GM10266 (cell line): ENCODE data around the gene PPP4R4.

Experiments used
- DNase-seq: peaks from one replicate; pipeline ENCODE4 v3.0.0; 2012; ENCODE audit errors: extremely low spot score
- CTCF ChIP-seq: IDR thresholded peaks from 2 replicates; pipeline ENCODE4 v1.5.1; 2012; ENCODE audit warnings: mild to moderate bottlenecking, low read depth; ENCODE audit not compliant: control insufficient read depth, insufficient read depth; ENCODE audit errors: missing control alignments

Gene PPP4R4

GRCh38 chr14:94314890-94315289, 140.8 kb downstream of the PPP4R4 start:
- TF ChIP-seq CTCF, result no peak
- no peak for DNase-seq

DNA sequence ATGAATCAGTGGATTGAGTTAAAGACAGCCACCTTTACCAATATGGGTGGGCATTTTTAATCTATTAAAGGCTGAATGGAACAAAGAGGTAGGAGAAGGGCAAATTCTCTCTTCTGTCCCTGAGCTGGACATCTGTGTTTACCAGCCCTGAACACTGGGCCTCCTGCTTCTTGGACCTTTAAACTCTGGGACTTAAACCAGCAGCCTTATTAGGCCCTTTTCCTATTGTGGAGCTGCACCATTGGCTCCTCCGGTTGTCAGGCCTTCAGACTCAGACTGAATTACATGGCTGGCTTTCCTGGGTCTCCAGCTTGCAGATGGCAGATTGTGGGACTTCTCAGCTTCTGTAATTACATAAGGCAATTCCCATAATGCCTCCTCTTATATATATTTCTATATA, 142.6 kb downstream of the PPP4R4 start:
- no peak for DNase-seq
- TF ChIP-seq CTCF, result no peak

- no peak for TF ChIP-seq CTCF
- no peak for DNase-seq
These were observed 143.1 kb downstream of the PPP4R4 start for GRCh38 chr14:94317259-94317658.

DNA sequence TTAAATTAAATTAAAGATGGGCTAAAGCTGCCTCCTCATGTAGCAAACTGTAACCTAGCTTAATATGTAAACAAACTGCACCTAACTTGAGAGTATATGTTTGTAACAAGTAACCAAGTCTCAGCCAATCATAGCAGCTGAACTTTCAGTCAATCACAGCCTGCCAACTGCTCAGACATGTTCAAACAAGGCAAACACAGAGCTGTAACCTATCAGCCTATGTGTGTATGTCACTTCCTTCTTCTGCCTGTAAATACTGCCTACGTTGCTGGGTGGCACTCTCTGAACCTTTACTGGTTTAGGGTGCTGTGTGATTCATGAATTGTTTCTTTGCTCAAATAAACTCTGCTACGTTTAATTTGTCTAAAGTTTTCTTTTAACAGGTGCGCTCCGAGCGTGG, 146.1 kb downstream of the PPP4R4 start:
- DNase-seq, result no peak
- TF ChIP-seq CTCF, result no peak

DNA sequence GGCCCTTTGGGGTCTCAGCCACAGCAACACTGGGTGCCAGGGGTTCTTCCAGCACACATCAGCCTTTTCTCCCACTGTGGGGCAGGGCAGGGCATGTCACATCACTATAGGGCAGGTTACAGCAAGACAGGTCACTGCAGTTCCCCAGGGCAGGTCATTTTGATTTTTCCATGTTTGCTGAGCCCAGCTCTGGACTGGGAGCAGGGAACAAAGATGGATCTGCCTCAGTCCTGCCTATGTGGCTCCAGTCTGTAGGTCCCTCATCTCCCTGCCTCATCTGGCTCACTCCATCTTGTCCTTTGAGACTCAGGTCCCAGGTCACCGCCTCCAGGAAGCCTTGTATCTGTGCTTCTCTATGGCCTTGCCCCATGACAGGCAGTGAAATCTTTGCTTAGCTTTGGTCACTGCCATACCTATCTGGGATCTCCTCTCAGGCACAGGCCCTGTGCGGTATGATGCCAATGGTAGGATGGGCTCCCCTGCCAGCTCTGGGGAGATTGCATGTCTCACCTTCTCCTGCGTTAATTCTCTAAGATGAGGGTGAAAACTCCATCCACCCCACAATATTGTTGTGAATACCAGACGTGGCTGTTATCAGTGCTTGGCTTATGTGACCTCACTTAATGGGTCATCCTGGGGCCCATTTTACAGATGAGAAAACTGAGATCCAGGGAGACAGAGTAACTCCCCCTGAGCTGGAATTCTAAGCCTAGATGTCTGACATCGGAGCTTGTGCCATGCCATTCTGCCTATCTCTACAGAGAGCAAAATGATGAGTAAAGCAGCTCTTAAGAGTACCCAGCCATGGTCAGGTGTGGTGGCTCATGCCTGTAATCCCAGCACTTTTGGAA, 147.5 kb downstream of the PPP4R4 start:
- no peak for DNase-seq
- TF ChIP-seq CTCF, result no peak

DNA sequence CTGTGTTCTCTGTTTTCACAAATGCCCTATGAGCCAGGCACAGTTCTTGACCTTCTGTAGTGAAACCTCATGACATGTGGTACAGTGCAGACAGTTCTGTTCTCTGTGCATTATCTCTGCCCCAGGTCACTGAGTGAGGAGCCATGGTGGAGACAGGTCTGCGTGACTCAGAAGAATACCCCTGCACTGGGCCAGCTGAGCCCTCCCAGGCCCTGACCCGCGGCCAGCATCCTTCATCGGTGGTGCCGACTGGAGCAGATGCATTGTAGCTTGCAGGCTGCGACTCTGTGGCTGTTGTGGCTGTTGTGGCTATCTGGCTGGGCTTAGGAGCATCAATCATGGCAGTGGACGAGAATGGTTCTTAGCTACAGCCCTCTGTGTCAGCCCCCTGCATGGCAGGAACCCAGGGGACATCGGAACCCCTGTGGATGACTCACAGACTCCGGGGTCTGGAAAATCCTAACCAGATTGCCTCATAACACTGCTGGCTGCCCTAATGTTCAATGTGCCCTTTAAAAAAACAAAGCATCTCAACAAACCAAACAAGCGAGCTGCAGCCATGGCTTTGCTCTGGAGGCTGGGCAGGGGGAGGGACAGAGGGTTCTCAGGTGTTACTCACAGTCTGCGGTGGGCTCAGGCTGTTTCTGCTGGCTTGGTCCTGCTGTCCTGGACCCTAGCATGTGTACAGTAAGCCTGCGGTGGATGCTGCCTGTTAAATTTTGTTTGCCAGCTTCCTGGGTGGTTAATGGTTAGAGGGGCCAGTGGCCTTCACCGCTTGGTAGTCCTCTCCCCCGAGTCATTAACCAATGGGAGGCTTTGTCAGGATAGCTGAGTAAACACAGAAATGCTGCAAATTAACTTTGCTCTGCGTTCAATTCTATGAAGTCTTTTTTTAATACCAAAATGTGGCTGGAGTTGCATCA, 148.8 kb downstream of the PPP4R4 start, which contains the start of gene SERPINA6:
Gene SERPINA6 (minus strand): TSS at position 689 of the 923 bp plus-strand sequence. CDS start 8,688 bp downstream, outside the sequence.
- TF ChIP-seq CTCF, result no peak
- no peak for DNase-seq
